ENCODE data around the gene CCDC194.

GRCh38 chr19:17351815-17352435 lies 42.1 kb downstream of the CCDC194 start:
- TF ChIP-seq ARNT (IDR thresholded peaks at IDR 0.05) (no peak), LEF1 (IDR thresholded peaks at IDR 0.05; ENCODE audit: borderline replicate concordance) (no peak), PKNOX1 (IDR thresholded peaks at IDR 0.05) (no peak), SP1 (IDR thresholded peaks at IDR 0.05) (no peak), SUZ12 (IDR thresholded peaks at IDR 0.05) (no peak), FOXK2 (IDR thresholded peaks at IDR 0.05) (no peak), BHLHE40 (IDR thresholded peaks at IDR 0.05; ENCODE audit: borderline replicate concordance) (no peak), TARDBP (IDR thresholded peaks at IDR 0.05) (peak; percentile 68), HDGF (IDR thresholded peaks at IDR 0.05; ENCODE audit: borderline replicate concordance) (no peak), ZNF384 (IDR thresholded peaks at IDR 0.05) (no peak), CTBP1 (IDR thresholded peaks at IDR 0.05; ENCODE audit: borderline replicate concordance) (no peak)
